ENCODE data around the gene ARF6. TPM values are rescaled to one million over a fixed set of nuclear protein-coding genes. Genes with fewer than 3 reads are reported as not detected.
"Not testable (repeated sequence)": the region's sequence is repeated elsewhere in the genome, so short reads cannot be mapped to it uniquely, and the experiment has no call there.

Gene ARF6
- total RNA-seq, 2 experiments from 2014 or later: 171 to 190 TPM

- Mint-ChIP-seq H3K9me3 (ENCODE audit: low read depth) (no peaks in the 10 kb centered on the region), H3K36me3 (peaks cover 5% of the 10 kb centered on the region), H3K4me1 (peaks cover 30% of the 10 kb centered on the region), H3K4me3 (no peak overlapping the region), H3K27ac (no peak overlapping the region), H3K27me3 (no peaks in the 10 kb centered on the region)
- peak; percentile 8 for ATAC-seq
- DNase-seq: peak; percentile 55
- CTCF ChIA-PET: interaction anchor here (0.6 to 8.4 kb wide), 31 partner anchors 12 to 668 kb away, joined by 3 to 131 read pairs (median 5); partner anchors contain the start of genes ARF6, DNAAF2, MAP4K5 and MGAT2
Measured at GRCh38 chr14:49863487-49864281, 29.2 kb upstream of the ARF6 start.

GRCh38 chr14:49865431-49865859, 27.4 kb upstream of the ARF6 start:
- Mint-ChIP-seq H3K9me3 (ENCODE audit: low read depth) (no peaks in the 10 kb centered on the region), H3K36me3 (peaks cover 2% of the 10 kb centered on the region), H3K27ac (no peak overlapping the region), H3K4me3 (no peak overlapping the region), H3K4me1 (peaks cover 32% of the 10 kb centered on the region), H3K27me3 (no peaks in the 10 kb centered on the region)
- DNase-seq (peak; percentile 88), ATAC-seq (no peak)
- CTCF ChIA-PET: interaction anchor here (0.6 to 8.4 kb wide), 37 partner anchors 9 to 262 kb away, joined by 3 to 131 read pairs (median 5); partner anchors contain the start of genes ARF6, MGAT2, NEMF and RPL36AL

- ATAC-seq (peak; percentile 93), DNase-seq (peak; percentile 99)
- Mint-ChIP-seq H3K27ac (peak overlapping the region; percentile 100), H3K36me3 (peaks cover 2% of the 10 kb centered on the region), H3K4me3 (peak overlapping the region; percentile 98), H3K4me1 (peaks cover 30% of the 10 kb centered on the region), H3K27me3 (no peaks in the 10 kb centered on the region), H3K9me3 (ENCODE audit: low read depth) (no peaks in the 10 kb centered on the region)
- CTCF ChIA-PET: interaction anchor here (0.8 to 8.4 kb wide), 20 partner anchors 8 to 247 kb away, joined by 3 to 121 read pairs (median 4); partner anchors contain the start of genes ARF6 and NEMF
Measured at GRCh38 chr14:49867831-49868719, 24.8 kb upstream of the ARF6 start.

GRCh38 chr14:49868720-49869114, 24.2 kb upstream of the ARF6 start:
- CTCF ChIA-PET: interaction anchor here (0.8 to 3.4 kb wide), 12 partner anchors 8 to 246 kb away, joined by 3 to 19 read pairs (median 4); partner anchors contain the start of genes ARF6 and NEMF
- Mint-ChIP-seq H3K36me3 (peaks cover 2% of the 10 kb centered on the region), H3K27ac (peak overlapping the region; percentile 100)

GRCh38 chr14:49870908-49871307, 22.0 kb upstream of the ARF6 start:
- H3K27me3 Mint-ChIP-seq: no peaks in the 10 kb centered on the region
- no peak overlapping the region for H3K27ac Mint-ChIP-seq
- DNase-seq (no peak), ATAC-seq (no peak)
- no peak overlapping the region for H3K4me3 Mint-ChIP-seq
- H3K9me3 Mint-ChIP-seq (ENCODE audit: low read depth): no peaks in the 10 kb centered on the region
- H3K36me3 Mint-ChIP-seq: peaks cover 2% of the 10 kb centered on the region
- H3K4me1 Mint-ChIP-seq: peaks cover 30% of the 10 kb centered on the region
- CTCF ChIA-PET: interaction anchor here (1.1 to 1.8 kb wide), 3 partner anchors 8 to 21 kb away, joined by 3 to 11 read pairs (median 4); no protein-coding TSS in a partner anchor

More at GRCh38 chr14:49868720-49869114, 24.2 kb upstream of the ARF6 start:
- Mint-ChIP-seq H3K4me3 (peak overlapping the region; percentile 98), H3K27me3 (no peaks in the 10 kb centered on the region), H3K4me1 (peaks cover 30% of the 10 kb centered on the region), H3K9me3 (ENCODE audit: low read depth) (no peaks in the 10 kb centered on the region)
- ATAC-seq (no peak), DNase-seq (no peak)

GRCh38 chr14:49873548-49873947, 19.3 kb upstream of the ARF6 start:
- H3K4me1 Mint-ChIP-seq: peaks cover 29% of the 10 kb centered on the region
- CTCF ChIA-PET: interaction anchor here (0.8 to 1.6 kb wide), 2 partner anchors 8 to 11 kb away, joined by 4 to 5 read pairs; no protein-coding TSS in a partner anchor
- H3K36me3 Mint-ChIP-seq; H3K4me3 Mint-ChIP-seq; H3K27ac Mint-ChIP-seq; ATAC-seq; H3K27me3 Mint-ChIP-seq; DNase-seq; H3K9me3 Mint-ChIP-seq (ENCODE audit: low read depth): not testable (repeated sequence)

GRCh38 chr14:49875640-49876198, 17.2 kb upstream of the ARF6 start:
- DNase-seq: no peak
- Mint-ChIP-seq H3K36me3 (peaks cover 2% of the 10 kb centered on the region), H3K27ac (no peak overlapping the region), H3K27me3 (no peaks in the 10 kb centered on the region), H3K4me1 (peaks cover 28% of the 10 kb centered on the region), H3K9me3 (ENCODE audit: low read depth) (no peaks in the 10 kb centered on the region), H3K4me3 (no peak overlapping the region)
- CTCF ChIA-PET: interaction anchor here (1.0 to 1.1 kb wide), 2 partner anchors 7 to 8 kb away, joined by 3 to 4 read pairs; no protein-coding TSS in a partner anchor
- no peak for ATAC-seq

- DNase-seq: no peak
Measured at GRCh38 chr14:49876563-49877127, 16.2 kb upstream of the ARF6 start.

GRCh38 chr14:49879646-49880204, 13.2 kb upstream of the ARF6 start:
- H3K27me3 Mint-ChIP-seq: no peaks in the 10 kb centered on the region
- peak overlapping the region; percentile 52 for H3K27ac Mint-ChIP-seq
- no peaks in the 10 kb centered on the region for H3K36me3 Mint-ChIP-seq
- DNase-seq (peak; percentile 83), ATAC-seq (peak; percentile 96)
- no peak overlapping the region for H3K4me3 Mint-ChIP-seq
- H3K9me3 Mint-ChIP-seq (ENCODE audit: low read depth): no peaks in the 10 kb centered on the region
- CTCF ChIA-PET: interaction anchor here (0.8 to 4.6 kb wide), 27 partner anchors 9 to 233 kb away, joined by 3 to 48 read pairs (median 4); partner anchors contain the start of genes ARF6 and NEMF
- H3K4me1 Mint-ChIP-seq: peaks cover 24% of the 10 kb centered on the region

More at GRCh38 chr14:49876563-49877127, 16.2 kb upstream of the ARF6 start:
- Mint-ChIP-seq H3K27me3 (no peaks in the 10 kb centered on the region), H3K4me3 (no peak overlapping the region), H3K9me3 (ENCODE audit: low read depth) (no peaks in the 10 kb centered on the region), H3K4me1 (peaks cover 25% of the 10 kb centered on the region), H3K27ac (no peak overlapping the region), H3K36me3 (peaks cover 2% of the 10 kb centered on the region)
- CTCF ChIA-PET: interaction anchor here (0.7 to 1.4 kb wide), 3 partner anchors 8 to 445 kb away, joined by 4 to 5 read pairs (median 4); no protein-coding TSS in a partner anchor
- ATAC-seq: no peak

GRCh38 chr14:49880267-49881064, 12.4 kb upstream of the ARF6 start:
- Mint-ChIP-seq H3K27ac (peak overlapping the region; percentile 38), H3K9me3 (ENCODE audit: low read depth) (no peaks in the 10 kb centered on the region), H3K4me1 (peaks cover 27% of the 10 kb centered on the region), H3K27me3 (no peaks in the 10 kb centered on the region), H3K36me3 (no peaks in the 10 kb centered on the region), H3K4me3 (no peak overlapping the region)
- peak; percentile 4 for ATAC-seq
- CTCF ChIA-PET: interaction anchor here (1.2 to 4.6 kb wide), 22 partner anchors 9 to 232 kb away, joined by 3 to 48 read pairs (median 5); partner anchors contain the start of genes ARF6 and NEMF
- no peak for DNase-seq

GRCh38 chr14:49881350-49882001, 11.4 kb upstream of the ARF6 start:
- peaks cover 31% of the 10 kb centered on the region for H3K4me1 Mint-ChIP-seq
- H3K4me3 Mint-ChIP-seq: no peak overlapping the region
- no peak overlapping the region for H3K27ac Mint-ChIP-seq
- no peaks in the 10 kb centered on the region for H3K9me3 Mint-ChIP-seq (ENCODE audit: low read depth)
- no peaks in the 10 kb centered on the region for H3K36me3 Mint-ChIP-seq
- ATAC-seq: no peak
- DNase-seq: no peak
- H3K27me3 Mint-ChIP-seq: no peaks in the 10 kb centered on the region
- CTCF ChIA-PET: interaction anchor here (0.6 to 4.6 kb wide), 5 partner anchors 8 to 438 kb away, joined by 3 to 48 read pairs (median 4); partner anchors contain the start of gene ARF6
